ENCODE data around the gene RHEX.
"Not testable (repeated sequence)": the region's sequence is repeated elsewhere in the genome, so short reads cannot be mapped to it uniquely, and the experiment has no call there.

RHEX gene

GRCh38 chr1:206058927-206059292, 5.9 kb downstream of the RHEX start:
- DNase-seq (ENCODE audit: low read depth in 2 of 2) = no peak

GRCh38 chr1:206059355-206059915, 6.5 kb downstream of the RHEX start:
- no peak for DNase-seq (ENCODE audit: low read depth in 2 of 2)

- DNase-seq (ENCODE audit: low read depth in 2 of 2) = no peak
Observed at GRCh38 chr1:206060844-206061243, 7.9 kb downstream of the RHEX start.

- DNase-seq (ENCODE audit: low read depth in 2 of 2) = no peak
Observed at GRCh38 chr1:206062464-206062863, 9.5 kb downstream of the RHEX start.

- DNase-seq (ENCODE audit: low read depth in 2 of 2) = not testable (repeated sequence)
Observed at GRCh38 chr1:206064001-206064400, 11.0 kb downstream of the RHEX start.

- not testable (repeated sequence) for DNase-seq (ENCODE audit: low read depth in 2 of 2)
Observed at GRCh38 chr1:206064501-206064900, 11.5 kb downstream of the RHEX start.

GRCh38 chr1:206065547-206066145, 12.7 kb downstream of the RHEX start:
- no peak for DNase-seq (ENCODE audit: low read depth in 2 of 2)

GRCh38 chr1:206066479-206067171, 13.7 kb downstream of the RHEX start:
- DNase-seq (ENCODE audit: low read depth in 2 of 2) = no peak

- no peak for DNase-seq (ENCODE audit: low read depth in 2 of 2)
Observed at GRCh38 chr1:206067486-206068227, 14.7 kb downstream of the RHEX start.

GRCh38 chr1:206068314-206068713, 15.3 kb downstream of the RHEX start:
- DNase-seq (ENCODE audit: low read depth in 2 of 2) = no peak

GRCh38 chr1:206070627-206071304, 17.8 kb downstream of the RHEX start:
- DNase-seq (ENCODE audit: low read depth in 2 of 2) = no peak

GRCh38 chr1:206074839-206075238, 21.9 kb downstream of the RHEX start:
- DNase-seq (ENCODE audit: low read depth in 2 of 2) = no peak

GRCh38 chr1:206075786-206076755, 23.1 kb downstream of the RHEX start:
- no peak for DNase-seq (ENCODE audit: low read depth in 2 of 2)

GRCh38 chr1:206079135-206079534, 26.2 kb downstream of the RHEX start:
- DNase-seq (ENCODE audit: low read depth in 2 of 2) = no peak

GRCh38 chr1:206080026-206080820, 27.2 kb downstream of the RHEX start:
- no peak for DNase-seq (ENCODE audit: low read depth in 2 of 2)

GRCh38 chr1:206081856-206082255, 28.9 kb downstream of the RHEX start:
- DNase-seq (ENCODE audit: low read depth in 2 of 2) = no peak

- no peak for DNase-seq (ENCODE audit: low read depth in 2 of 2)
Observed at GRCh38 chr1:206082831-206083695, 30.1 kb downstream of the RHEX start.

- DNase-seq (ENCODE audit: low read depth in 2 of 2) = no peak
Observed at GRCh38 chr1:206083750-206084149, 30.8 kb downstream of the RHEX start.

GRCh38 chr1:206087091-206087490, 34.1 kb downstream of the RHEX start:
- DNase-seq (ENCODE audit: low read depth in 2 of 2) = no peak
